RPMI7951 (cell line): ENCODE results near the gene ZNF385D. TPM values are rescaled to one million over a fixed set of nuclear protein-coding genes. Genes with fewer than 3 reads are reported as not detected.

ENCODE experiments used
- DNase-seq: peaks from one replicate; pipeline ENCODE4 v3.0.0-alpha.2; 2012; ENCODE audit warnings: low read depth
- total RNA-seq: library from RNA; depleted of rRNA; stranded (reverse); fragments of >200 nt; shearing (Covaris generic); gene quantifications from 2 replicates; pipeline ENCODE4 v1.2.3, GENCODE V29; 2014

The ZNF385D gene
- total RNA-seq, 1 experiment from 2014 or later, result not detected

- DNase-seq, result no peak
Measured at GRCh38 chr3:21670386-21670785, 80.6 kb downstream of the ZNF385D start.

DNA sequence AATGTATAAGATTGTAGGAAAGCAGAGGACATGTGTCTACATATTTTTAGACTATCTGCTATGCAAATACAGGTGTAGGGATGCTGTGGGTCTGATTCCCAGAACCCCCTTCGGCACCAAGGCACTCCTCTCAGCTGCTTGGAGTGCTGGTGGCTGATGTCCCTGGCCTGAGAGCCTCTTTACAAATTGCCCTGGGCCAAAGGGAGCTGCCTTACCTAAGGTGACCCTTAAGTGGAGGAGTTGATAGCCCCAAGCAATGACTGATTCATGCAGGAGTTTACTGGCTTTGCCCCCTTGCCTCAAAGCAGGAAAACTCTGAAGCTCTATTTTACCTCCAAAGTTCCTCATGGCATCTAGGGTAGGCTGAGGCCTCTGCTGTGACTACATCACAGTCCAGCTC is 83.0 kb downstream of the ZNF385D start:
- no peak for DNase-seq

DNA sequence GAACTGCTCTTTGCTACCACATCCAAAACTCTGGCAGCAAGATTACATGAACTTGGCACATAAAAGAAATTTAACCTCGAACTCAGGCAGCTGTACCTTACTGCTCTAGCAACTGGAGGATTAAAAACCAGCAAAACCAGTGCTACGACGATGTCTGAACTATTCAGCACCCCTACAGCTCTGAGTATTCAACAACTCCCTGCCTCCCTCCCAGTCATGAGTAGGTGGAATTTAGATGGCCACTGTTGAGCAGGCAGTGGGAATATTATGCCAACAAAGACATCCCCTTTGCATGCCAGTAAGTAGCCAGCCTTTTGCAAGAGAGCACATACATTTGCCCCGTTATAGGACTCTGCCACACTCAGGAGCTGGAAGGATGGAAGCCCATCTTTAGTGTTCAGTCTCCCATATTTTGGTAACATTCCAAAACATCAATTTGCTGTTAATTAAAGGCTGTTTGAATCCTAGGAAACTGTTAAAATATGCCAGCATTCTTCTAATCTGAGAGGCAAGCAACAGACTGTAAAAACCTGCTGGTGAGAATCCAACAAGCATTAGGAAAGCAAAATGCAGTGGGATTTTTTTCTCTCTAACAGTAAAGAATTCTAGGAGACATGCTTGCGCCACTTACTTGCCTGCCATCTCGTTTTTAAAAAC is 85.4 kb downstream of the ZNF385D start:
- DNase-seq, result no peak

DNA sequence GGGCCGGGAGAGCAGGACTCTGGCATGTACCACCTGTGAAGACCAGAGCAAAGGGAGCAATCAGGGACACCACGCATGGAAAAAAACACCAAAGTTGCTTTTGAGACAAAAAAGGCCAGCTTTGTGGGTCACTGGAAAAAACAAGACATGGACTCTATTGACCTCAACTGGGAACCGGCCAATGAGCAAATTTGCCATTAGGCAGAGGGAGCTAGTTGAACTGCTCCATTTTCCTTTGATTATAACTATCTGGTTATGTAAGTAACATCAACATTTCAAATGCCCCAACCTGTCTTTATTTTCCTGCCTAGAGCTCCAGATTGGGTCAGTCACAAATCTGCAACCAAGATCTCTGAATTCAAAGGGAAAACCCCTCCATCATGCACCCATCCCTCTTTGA is 86.0 kb downstream of the ZNF385D start:
- DNase-seq, result no peak

DNA sequence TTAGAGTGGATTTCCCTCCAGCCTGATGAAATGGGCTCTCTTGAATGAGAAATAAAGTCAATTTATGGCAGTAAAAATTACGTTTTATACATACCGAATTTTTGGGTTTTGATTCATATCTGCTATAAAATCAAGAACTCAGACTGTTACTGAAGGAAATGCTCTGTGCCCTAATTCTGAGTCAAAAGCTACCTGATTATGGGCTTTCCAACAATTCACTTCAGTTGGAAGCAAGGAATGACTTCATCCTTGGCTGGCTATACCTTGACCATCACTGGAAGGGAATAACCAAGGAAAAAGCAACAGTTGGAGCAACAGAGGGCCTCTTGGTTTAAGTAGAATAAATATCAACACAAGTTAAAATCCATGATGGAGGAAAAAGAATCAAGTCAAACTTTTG is 88.6 kb downstream of the ZNF385D start:
- DNase-seq, result no peak

DNA sequence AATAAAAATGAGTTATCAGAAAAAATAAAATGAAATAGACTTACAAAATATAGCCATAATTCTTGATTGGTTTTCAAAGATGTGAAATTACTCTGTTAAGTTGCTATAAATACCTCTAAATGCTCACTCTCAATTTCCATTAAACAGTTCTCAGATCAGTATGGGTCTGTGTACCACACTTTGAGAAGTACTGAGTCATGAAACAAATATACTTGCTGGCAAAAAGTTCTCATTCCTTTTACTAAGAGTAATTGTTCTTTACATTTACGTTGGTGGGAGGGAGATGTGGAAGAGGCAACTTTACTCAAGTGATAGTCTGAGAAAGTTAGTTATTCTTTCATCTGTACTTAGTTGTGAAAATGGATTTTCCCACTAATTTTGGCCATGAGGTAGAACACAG is 96.3 kb downstream of the ZNF385D start:
- DNase-seq, result no peak

GRCh38 chr3:21654241-21654640 is 96.8 kb downstream of the ZNF385D start:
- no peak for DNase-seq

- DNase-seq, result no peak
Measured at GRCh38 chr3:21649519-21649918, 101.5 kb downstream of the ZNF385D start.

DNA sequence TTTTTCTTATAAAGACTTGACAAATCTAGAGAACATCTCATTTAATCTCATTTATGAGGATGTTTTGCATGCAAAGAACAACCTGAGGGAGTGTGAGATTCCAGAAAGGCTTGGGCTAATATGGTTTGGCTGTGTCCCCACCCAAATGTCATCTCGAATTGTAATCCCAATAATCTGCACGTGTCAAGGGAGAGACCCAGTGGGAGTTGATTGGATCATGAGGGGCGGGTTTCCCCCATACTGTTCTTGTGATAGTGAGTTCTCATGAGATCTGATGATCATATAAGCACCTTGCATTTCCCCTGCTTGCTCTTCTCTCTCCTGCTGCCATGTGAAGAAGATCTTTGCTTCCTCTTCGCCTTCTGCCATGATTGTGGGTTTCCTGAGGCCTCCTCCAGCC is 103.0 kb downstream of the ZNF385D start:
- no peak for DNase-seq

GRCh38 chr3:21645121-21645897 is 105.7 kb downstream of the ZNF385D start:
- DNase-seq, result no peak

GRCh38 chr3:21644268-21644667 is 106.7 kb downstream of the ZNF385D start:
- DNase-seq, result no peak

- no peak for DNase-seq
Measured at GRCh38 chr3:21643752-21644151, 107.3 kb downstream of the ZNF385D start.

DNA sequence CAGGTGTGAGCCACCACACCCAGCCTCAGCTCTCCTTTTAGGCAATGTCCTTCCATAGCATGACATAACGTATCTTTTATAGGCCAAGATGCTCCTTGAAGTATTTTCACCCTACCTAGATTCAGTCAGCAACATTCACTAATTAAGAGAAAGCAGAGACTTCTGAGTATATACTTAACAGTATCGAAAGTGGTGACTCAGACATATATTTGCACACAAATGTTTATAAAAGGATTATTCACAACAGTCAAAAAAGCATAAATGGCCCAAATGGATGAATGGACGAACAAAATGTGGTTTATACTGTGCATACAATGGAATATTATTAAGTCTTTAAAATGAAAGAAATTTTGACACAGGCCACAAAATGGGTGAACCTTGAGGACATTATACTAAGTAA is 108.6 kb downstream of the ZNF385D start:
- DNase-seq, result no peak

DNA sequence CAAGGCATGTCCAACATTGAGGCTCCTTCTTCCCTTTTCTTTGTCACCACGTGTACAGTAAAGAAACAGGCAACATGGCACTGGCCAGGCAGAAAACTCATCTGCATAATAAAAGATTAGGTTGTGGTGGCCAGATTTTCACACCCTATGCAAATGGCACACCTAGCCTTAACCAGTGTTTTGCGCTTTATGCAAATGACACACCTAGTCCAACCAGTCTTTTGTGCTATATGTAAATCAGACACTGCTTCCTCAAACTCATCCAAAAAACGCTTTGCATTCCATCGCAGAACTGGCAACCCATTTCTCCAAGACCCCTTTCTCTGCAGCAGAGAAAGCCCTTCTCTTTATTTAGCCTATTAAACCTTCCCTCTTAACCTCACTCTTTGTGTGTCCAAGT is 109.1 kb downstream of the ZNF385D start:
- no peak for DNase-seq

GRCh38 chr3:21638488-21638887 is 112.5 kb downstream of the ZNF385D start:
- DNase-seq, result no peak

DNA sequence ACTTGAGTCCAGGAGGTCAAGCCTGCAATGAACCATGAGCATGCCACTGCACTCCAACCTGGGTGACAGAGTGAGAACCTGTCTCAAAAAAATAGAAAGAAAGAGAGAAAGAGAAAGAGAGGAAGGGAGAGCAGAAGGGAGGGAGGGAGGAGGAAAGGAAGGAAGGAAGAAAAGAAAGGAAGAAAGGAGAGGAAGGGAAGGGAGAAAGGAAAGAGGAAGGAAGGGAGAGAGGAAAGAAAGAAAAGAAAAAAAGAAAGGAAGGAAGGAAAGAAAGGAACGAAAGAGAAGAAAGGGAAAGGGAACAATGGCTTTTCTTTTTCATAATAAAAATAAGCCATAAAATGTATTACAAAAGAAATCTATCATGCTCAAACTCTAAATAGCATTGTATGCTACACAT is 116.9 kb downstream of the ZNF385D start:
- DNase-seq, result no peak

DNA sequence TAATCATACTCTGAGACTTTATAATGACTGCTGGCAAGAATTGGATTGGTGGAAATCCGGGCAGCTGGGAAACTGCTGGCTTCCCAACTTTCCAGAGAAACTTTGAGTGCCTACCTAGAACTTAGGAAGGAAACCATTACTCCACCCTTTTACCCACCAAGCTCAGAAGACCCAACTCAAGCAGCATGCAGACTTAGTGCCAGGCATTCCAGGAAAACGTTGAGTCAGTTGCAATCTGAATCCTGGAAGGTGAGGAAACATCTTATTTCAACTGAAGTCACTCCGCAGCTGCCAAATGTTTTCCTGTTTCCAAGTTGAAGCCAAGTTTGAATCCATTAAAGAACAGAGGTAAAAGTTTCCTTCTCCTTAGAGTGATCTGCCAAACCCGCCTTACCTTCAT is 126.5 kb downstream of the ZNF385D start:
- DNase-seq, result no peak

DNA sequence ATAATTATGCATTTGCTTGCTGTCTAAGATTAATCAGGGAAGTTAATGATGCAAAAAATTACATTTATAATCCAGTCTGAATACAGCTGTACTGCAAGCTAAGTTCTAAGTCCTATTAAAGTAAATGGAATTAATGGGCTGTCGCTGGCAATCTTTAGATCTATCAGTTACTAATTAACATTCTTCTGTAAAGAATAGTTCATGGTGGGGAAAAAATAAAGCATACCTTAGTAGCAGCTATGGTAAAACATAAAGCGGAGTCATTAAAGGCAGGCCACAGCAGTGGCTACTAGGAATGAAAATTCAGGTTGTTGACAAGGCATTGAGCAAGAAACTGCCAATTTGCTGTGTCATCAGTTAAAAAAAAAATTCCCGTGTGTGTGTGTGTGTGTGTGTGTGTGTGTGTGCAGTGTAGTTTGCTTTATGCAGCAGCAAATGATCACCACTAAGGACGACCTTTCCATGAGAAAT is 129.8 kb downstream of the ZNF385D start:
- DNase-seq, result no peak

GRCh38 chr3:21620511-21621155 is 130.4 kb downstream of the ZNF385D start:
- no peak for DNase-seq

GRCh38 chr3:21618695-21619094 is 132.3 kb downstream of the ZNF385D start:
- no peak for DNase-seq

DNA sequence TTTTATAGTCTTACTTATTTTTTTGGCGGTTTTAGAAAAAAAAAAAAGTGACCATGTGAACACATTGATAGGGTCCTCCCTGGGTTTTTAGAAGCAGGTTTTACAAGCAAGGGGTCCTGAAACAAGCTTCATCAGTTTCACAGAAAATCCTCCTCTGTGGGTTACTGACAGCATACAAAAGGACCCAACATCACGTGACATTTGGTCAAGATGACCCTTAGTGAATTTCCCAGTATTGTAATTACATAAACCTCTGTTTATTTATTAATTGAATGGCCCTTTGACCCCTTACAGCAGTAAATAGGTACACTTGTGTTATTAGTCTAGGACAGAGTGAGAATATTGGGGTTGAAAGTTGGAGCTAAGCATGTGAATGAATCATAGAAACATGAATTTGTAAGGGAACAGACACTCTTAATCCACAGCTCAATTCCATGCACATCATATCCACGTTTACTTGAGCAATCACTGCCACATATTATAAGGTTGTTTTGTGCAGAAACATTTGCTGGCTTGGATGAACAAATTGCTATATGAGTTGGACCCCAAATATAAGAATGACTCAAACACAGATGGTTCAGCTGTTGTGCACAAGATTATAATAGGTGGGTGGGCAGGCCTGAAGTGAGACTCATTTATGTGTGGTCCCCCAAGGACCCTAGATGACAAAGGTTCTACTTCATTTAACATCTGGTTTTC is 137.5 kb downstream of the ZNF385D start:
- no peak for DNase-seq

DNA sequence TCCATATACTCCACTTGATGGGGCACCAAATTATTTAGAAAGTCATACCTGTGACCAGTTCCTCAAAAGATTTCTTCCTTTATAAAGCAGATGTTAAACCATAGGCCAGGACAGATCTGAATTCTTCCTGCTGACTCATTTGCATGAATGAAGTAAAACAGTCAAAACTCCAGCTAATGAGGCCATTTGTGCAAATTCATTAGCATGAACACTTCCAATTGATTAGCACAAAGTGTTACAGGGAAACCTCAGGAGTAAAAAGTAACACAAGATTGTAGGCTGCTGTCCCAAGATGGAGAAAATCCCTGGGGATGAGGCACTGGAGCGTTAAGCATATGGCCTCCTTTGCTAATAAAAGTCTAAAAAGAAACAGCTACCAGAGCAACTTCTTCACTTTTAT is 149.8 kb downstream of the ZNF385D start:
- DNase-seq, result no peak
